ENCODE data around the gene CLCA1.

CLCA1 gene

DNA sequence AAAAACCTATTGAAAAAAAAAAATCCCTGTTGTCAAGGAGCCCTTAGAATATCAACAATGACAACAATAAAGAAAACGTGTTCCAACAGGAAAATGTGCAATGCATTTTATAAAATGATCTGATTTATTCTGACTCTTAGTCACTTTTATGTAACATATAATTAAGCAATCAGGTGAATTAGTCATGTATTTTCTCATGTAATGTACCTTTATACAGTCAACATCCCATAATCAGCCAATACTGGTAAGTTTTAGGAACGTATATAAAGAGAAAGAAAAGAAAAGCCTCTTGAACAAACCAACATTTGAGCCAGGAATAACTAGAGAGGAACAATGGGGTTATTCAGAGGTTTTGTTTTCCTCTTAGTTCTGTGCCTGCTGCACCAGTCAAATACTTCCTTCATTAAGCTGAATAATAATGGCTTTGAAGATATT is 78.1 kb downstream of the CLCA1 start, which contains the start of gene CLCA4:
TSS of gene CLCA4 (plus strand) at position 292 of the 435 bp plus-strand sequence. CDS start at position 334, 42 bp downstream.
- no peak for DNase-seq (ENCODE audit: low read depth in 2 of 2)

DNA sequence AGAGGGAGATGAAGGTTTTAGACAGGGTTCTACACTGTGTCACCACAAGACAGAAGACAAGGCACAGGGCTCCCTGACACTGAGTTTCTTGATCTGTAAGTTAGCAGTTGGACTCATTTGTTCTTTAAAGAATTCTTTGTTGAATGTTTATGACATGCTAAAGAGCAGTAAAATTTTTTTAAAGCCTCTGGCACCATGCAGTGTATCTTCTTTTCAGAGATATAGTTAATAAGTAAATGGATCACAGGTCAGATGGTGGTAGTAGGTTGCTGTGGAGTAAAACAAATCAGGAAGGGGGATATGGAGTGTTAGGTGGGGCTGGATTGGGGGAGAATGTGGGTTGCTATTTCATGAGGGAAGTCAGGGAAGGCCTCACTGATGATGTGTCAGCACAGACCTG is 80.1 kb downstream of the CLCA1 start:
- DNase-seq (ENCODE audit: low read depth in 2 of 2) = no peak

Measured in fibroblast of skin of left biceps (primary cell).